GM12878 (cell line): Measurements from ENCODE around the gene FNDC11. TPM values are rescaled to one million over a fixed set of nuclear protein-coding genes. Genes with fewer than 3 reads are reported as not detected.
A peak's percentile ranks its signal among the peaks of the same experiment; 100 is the strongest.

Experiments
- ATF7 ChIP-seq: fragments of 450-650 bp; IDR thresholded peaks from 2 replicates; pipeline ENCODE4 v1.6.1; 2016; ENCODE audit warnings: low read depth, mild to moderate bottlenecking
- CBX5 ChIP-seq: sonication (generic); IDR thresholded peaks from 2 replicates; pipeline ENCODE4 v1.6.1; 2016; ENCODE audit warnings: low read depth, moderate library complexity, mild to moderate bottlenecking, inconsistent platforms
- CHD2 ChIP-seq: IDR thresholded peaks from 2 replicates; pipeline ENCODE4 v1.6.1; 2011; ENCODE audit warnings: low read depth, low read length, improper control_type of control experiment, borderline replicate concordance
- DPF2 ChIP-seq: fragments of 450-650 bp; IDR thresholded peaks from 2 replicates; pipeline ENCODE4 v1.6.1; 2017; ENCODE audit warnings: mild to moderate bottlenecking
- EGR1 ChIP-seq, 2 experiments: IDR thresholded peaks; 1 replicate in 1 of 2; 2 replicates in 1 of 2; pipeline ENCODE4 v1.6.1; 2011 to 2012; ENCODE audit warnings: low read depth in 2 of 2, low read length in 2 of 2, borderline replicate concordance in 1 of 2, mild to moderate bottlenecking in 1 of 2, moderate library complexity in 1 of 2
- ESRRA ChIP-seq: IDR thresholded peaks from 2 replicates; pipeline ENCODE4 v1.6.1; 2012; ENCODE audit warnings: mild to moderate bottlenecking, low read length, improper control_type of control experiment
- FOXM1 ChIP-seq: IDR thresholded peaks from 2 replicates; pipeline ENCODE4 v1.6.1; 2012; ENCODE audit warnings: low read depth, mild to moderate bottlenecking, inconsistent platforms, low read length, moderate library complexity
- HDAC6 ChIP-seq: fragments of 200-600 bp; sonication (generic); IDR thresholded peaks from one replicate; pipeline ENCODE4 v1.8.0; 2017; ENCODE audit warnings: antibody characterized with exemption; ENCODE audit not compliant: unreplicated experiment
- HDGF ChIP-seq: fragments of 450-650 bp; IDR thresholded peaks from 2 replicates; pipeline ENCODE4 v1.6.1; 2016; ENCODE audit warnings: antibody characterized with exemption
- MTA3 ChIP-seq: IDR thresholded peaks from 2 replicates; pipeline ENCODE4 v1.6.1; 2012; ENCODE audit warnings: low read length, inconsistent platforms, borderline replicate concordance
- NBN ChIP-seq: fragments of 450-650 bp; IDR thresholded peaks from 2 replicates; pipeline ENCODE4 v1.6.1; 2016
- NFIC ChIP-seq: IDR thresholded peaks from 2 replicates; pipeline ENCODE4 v1.6.1; 2012; ENCODE audit warnings: low read depth, mild to moderate bottlenecking, inconsistent platforms, low read length, moderate library complexity
- NR2C1 ChIP-seq: fragments of 450-650 bp; IDR thresholded peaks from 2 replicates; pipeline ENCODE4 v1.6.1; 2017; ENCODE audit warnings: antibody characterized with exemption, mild to moderate bottlenecking, moderate library complexity
- NR2F1 ChIP-seq: fragments of 450-650 bp; conservative IDR thresholded peaks from 2 replicates; pipeline ENCODE4 v1.6.1; 2017; ENCODE audit warnings: mild to moderate bottlenecking
- PML ChIP-seq: IDR thresholded peaks from 2 replicates; pipeline ENCODE4 v1.6.1; 2012; ENCODE audit warnings: low read length, inconsistent platforms
- POLR2A ChIP-seq: IDR thresholded peaks from 2 replicates; pipeline ENCODE4 v1.6.1; 2011; ENCODE audit warnings: low read depth, mild to moderate bottlenecking, low read length
- RELA ChIP-seq: fragments of 450-650 bp; IDR thresholded peaks from 2 replicates; pipeline ENCODE4 v1.8.0; 2014; ENCODE audit warnings: borderline replicate concordance; ENCODE audit not compliant: partially characterized antibody
- SMAD5 ChIP-seq: IDR thresholded peaks from 2 replicates; pipeline ENCODE4 v1.6.1; 2016; ENCODE audit warnings: antibody characterized with exemption, low read depth
- SP1 ChIP-seq: IDR thresholded peaks from one replicate; pipeline ENCODE4 v1.6.1; 2011; ENCODE audit warnings: low read depth, low read length
- STAT1 ChIP-seq: fragments of 450-650 bp; conservative IDR thresholded peaks from 2 replicates; pipeline ENCODE4 v1.6.1; 2014; ENCODE audit warnings: antibody characterized with exemption, mild to moderate bottlenecking
- TBL1XR1 ChIP-seq: IDR thresholded peaks from 2 replicates; pipeline ENCODE4 v1.6.1; 2012; ENCODE audit warnings: low read depth, low read length, improper control_type of control experiment
- WRNIP1 ChIP-seq: IDR thresholded peaks from 2 replicates; pipeline ENCODE4 v1.6.1; 2011; ENCODE audit warnings: low read depth, low read length, improper control_type of control experiment, borderline replicate concordance
- ZNF207 ChIP-seq: fragments of 450-650 bp; IDR thresholded peaks from 2 replicates; pipeline ENCODE4 v1.6.1; 2014; ENCODE audit warnings: antibody characterized with exemption, mild to moderate bottlenecking, borderline replicate concordance
- polyA plus RNA-seq, 11 experiments: library from polyadenylated mRNA; depleted of rRNA in 4 of 11; unstranded in 6 of 11; stranded (reverse) in 5 of 11; fragments of >200 nt; fragmentation: Nextera tagmentation in 4 of 11; fragmentation: Illumina TruSeq in 1 of 11; extraction: Ambion mirVana in 4 of 11; extraction: Trizol in 1 of 11; gene quantifications; 1 replicate in 1 of 11; 2 replicates in 10 of 11; pipeline versions ENCODE4 v1.2.1 to v1.2.3, GENCODE V29; 2011 to 2016; ENCODE audit warnings: inconsistent platforms in 2 of 11, missing spikeins in 2 of 11, low read depth in 1 of 11
- total RNA-seq, 4 experiments: library from RNA; depleted of rRNA in 3 of 4; stranded (reverse); fragments of >200 nt in 3 of 4; fragmentation: Illumina TruSeq in 1 of 4; extraction: Trizol in 1 of 4; gene quantifications; 2 replicates each; pipeline versions ENCODE4 v1.2.1 to v1.2.3, GENCODE V29; 2013 to 2021
- TF ChIP-seq, protein P1 (sequence below): fragments of 450-650 bp; IDR thresholded peaks from 2 replicates; pipeline ENCODE4 v1.6.1; 2016; ENCODE audit warnings: mild to moderate bottlenecking, moderate library complexity, borderline replicate concordance
- TF ChIP-seq, protein P2 (sequence below): fragments of 450-650 bp; conservative IDR thresholded peaks from 2 replicates; pipeline ENCODE4 v1.6.1; 2017; ENCODE audit warnings: mild to moderate bottlenecking, moderate library complexity
- TF ChIP-seq, protein P3 (sequence below): IDR thresholded peaks from 2 replicates; pipeline ENCODE4 v1.6.1; 2011; ENCODE audit warnings: mild to moderate bottlenecking, low read depth, low read length, moderate library complexity; ENCODE audit not compliant: insufficient replicate concordance

The FNDC11 gene
- total and polyA plus RNA-seq, 10 of the 15 experiments (the other 5 are each of a cell fraction or from before 2014, with no cell fraction given) = 0.09 to 0.72 (median 0.34) TPM; not detected in 2

DNA sequence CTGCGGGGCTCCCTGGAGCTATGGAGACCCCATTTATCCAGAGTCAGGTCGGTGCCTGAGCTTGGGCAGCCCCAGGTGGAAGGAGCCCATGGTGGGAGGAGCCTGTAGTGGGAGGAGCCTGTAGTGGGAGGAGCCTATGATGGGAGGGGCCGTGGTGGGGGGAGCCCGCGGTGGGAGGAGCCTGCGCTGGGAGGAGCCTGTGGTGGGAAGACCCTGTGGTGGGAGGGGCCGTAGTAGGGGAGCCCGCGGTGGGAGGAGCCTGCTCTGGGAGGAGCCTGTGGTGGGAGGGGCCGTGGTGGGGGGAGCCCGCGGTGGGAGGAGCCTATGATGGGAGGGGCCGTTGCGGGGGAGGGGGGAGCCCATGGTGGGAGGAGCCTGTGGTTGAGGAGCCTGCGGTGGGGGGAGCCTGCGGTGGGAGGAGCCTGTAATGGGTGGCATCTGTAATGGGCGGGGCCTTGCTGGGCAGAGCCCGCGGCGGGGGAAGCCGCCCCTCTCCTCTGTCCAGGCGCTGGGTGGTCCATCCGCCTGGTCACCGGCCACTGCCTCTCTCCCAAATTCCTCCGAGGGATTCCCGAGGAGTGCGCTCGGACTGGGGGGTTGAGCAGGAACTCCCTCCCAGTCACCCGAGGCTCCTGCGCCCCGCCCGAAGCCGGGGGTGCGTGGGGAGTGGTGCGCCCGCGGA lies 567 bp upstream of the FNDC11 start (continued):
- TF ChIP-seq ESRRA (no peak), HDGF (peak; percentile 95), ZNF207 (0 out of 2 replicates have a peak, but pooled peaks have one; percentile 77), NBN (no peak), CBX5 (no peak), NR2F1 (0 out of 2 replicates have a peak, but pooled peaks have one; percentile 5), WRNIP1 (no peak), TBL1XR1 (no peak), SP1 (peak; percentile 77), FOXM1 (no peak), PML (no peak), STAT1 (no peak), ATF7 (no peak), EGR1 (IDR thresholded peaks at IDR 0.05; ENCODE audit: borderline replicate concordance in 1 of 2, low read depth in 2 of 2, low read length in 2 of 2) (peak in 1 of 2 experiments; percentile 91; a peak in 2 of 3 replicates), NR2C1 (no peak), DPF2 (peak; percentile 33), NFIC (no peak), RELA (no peak), MTA3 (no peak), POLR2A (no peak), HDAC6 (no peak), CHD2 (0 out of 2 replicates have a peak, but pooled peaks have one; percentile 5), SMAD5 (no peak)
- TF ChIP-seq, protein P1, sequence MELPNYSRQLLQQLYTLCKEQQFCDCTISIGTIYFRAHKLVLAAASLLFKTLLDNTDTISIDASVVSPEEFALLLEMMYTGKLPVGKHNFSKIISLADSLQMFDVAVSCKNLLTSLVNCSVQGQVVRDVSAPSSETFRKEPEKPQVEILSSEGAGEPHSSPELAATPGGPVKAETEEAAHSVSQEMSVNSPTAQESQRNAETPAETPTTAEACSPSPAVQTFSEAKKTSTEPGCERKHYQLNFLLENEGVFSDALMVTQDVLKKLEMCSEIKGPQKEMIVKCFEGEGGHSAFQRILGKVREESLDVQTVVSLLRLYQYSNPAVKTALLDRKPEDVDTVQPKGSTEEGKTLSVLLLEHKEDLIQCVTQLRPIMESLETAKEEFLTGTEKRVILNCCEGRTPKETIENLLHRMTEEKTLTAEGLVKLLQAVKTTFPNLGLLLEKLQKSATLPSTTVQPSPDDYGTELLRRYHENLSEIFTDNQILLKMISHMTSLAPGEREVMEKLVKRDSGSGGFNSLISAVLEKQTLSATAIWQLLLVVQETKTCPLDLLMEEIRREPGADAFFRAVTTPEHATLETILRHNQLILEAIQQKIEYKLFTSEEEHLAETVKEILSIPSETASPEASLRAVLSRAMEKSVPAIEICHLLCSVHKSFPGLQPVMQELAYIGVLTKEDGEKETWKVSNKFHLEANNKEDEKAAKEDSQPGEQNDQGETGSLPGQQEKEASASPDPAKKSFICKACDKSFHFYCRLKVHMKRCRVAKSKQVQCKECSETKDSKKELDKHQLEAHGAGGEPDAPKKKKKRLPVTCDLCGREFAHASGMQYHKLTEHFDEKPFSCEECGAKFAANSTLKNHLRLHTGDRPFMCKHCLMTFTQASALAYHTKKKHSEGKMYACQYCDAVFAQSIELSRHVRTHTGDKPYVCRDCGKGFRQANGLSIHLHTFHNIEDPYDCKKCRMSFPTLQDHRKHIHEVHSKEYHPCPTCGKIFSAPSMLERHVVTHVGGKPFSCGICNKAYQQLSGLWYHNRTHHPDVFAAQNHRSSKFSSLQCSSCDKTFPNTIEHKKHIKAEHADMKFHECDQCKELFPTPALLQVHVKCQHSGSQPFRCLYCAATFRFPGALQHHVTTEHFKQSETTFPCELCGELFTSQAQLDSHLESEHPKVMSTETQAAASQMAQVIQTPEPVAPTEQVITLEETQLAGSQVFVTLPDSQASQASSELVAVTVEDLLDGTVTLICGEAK = no peak
- TF ChIP-seq, protein P2, sequence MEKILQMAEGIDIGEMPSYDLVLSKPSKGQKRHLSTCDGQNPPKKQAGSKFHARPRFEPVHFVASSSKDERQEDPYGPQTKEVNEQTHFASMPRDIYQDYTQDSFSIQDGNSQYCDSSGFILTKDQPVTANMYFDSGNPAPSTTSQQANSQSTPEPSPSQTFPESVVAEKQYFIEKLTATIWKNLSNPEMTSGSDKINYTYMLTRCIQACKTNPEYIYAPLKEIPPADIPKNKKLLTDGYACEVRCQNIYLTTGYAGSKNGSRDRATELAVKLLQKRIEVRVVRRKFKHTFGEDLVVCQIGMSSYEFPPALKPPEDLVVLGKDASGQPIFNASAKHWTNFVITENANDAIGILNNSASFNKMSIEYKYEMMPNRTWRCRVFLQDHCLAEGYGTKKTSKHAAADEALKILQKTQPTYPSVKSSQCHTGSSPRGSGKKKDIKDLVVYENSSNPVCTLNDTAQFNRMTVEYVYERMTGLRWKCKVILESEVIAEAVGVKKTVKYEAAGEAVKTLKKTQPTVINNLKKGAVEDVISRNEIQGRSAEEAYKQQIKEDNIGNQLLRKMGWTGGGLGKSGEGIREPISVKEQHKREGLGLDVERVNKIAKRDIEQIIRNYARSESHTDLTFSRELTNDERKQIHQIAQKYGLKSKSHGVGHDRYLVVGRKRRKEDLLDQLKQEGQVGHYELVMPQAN = 0 out of 2 replicates have a peak, but pooled peaks have one; percentile 42
- TF ChIP-seq, protein P3, sequence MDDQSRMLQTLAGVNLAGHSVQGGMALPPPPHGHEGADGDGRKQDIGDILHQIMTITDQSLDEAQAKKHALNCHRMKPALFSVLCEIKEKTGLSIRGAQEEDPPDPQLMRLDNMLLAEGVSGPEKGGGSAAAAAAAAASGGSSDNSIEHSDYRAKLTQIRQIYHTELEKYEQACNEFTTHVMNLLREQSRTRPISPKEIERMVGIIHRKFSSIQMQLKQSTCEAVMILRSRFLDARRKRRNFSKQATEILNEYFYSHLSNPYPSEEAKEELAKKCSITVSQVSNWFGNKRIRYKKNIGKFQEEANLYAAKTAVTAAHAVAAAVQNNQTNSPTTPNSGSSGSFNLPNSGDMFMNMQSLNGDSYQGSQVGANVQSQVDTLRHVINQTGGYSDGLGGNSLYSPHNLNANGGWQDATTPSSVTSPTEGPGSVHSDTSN = no peak
